HL-60 (cell line): ENCODE measurements around the gene OR51Q1.

ENCODE experiments used
- DNase-seq, 2 experiments: peaks; one replicate each; pipeline ENCODE4 v3.0.0-alpha.2; 2010 to 2020; ENCODE audit warnings: low read depth in 1 of 2, low spot score in 1 of 2
- H3K27ac ChIP-seq: fragments of 250-450 bp; sonication (Bioruptor Pico); replicated peaks from 2 replicates; pipeline ENCODE4 v1.5.1; 2020; ENCODE audit warnings: mild to moderate bottlenecking, moderate library complexity
- H3K27me3 ChIP-seq: fragments of 250-450 bp; sonication (Bioruptor Pico); 2 replicates; pipeline ENCODE4 v1.5.1; 2021; ENCODE audit warnings: mild to moderate bottlenecking, moderate library complexity; ENCODE audit not compliant: insufficient read depth, poor library complexity, severe bottlenecking
- H3K4me3 ChIP-seq: replicated peaks from 2 replicates; pipeline ENCODE4 v1.5.1; 2011; ENCODE audit warnings: mild to moderate bottlenecking, control low read depth, low read length; ENCODE audit not compliant: insufficient read depth
- CTCF ChIP-seq: IDR thresholded peaks from one replicate; pipeline ENCODE4 v1.5.1; 2011; ENCODE audit warnings: low read length, control low read depth, inconsistent platforms; ENCODE audit not compliant: insufficient read depth
- GABPA ChIP-seq: IDR thresholded peaks from 2 replicates; pipeline ENCODE4 v1.6.1; 2012; ENCODE audit warnings: low read depth
- POLR2AphosphoS5 ChIP-seq: IDR thresholded peaks from 2 replicates; pipeline ENCODE4 v1.6.1; 2012; ENCODE audit warnings: low read depth
- REST ChIP-seq: IDR thresholded peaks from 2 replicates; pipeline ENCODE4 v1.6.1; 2012; ENCODE audit warnings: low read depth; ENCODE audit not compliant: insufficient replicate concordance
- SPI1 ChIP-seq: IDR thresholded peaks from 2 replicates; pipeline ENCODE4 v1.6.1; 2012; ENCODE audit warnings: low read depth, mild to moderate bottlenecking, borderline replicate concordance

Gene OR51Q1

GRCh38 chr11:5390210-5390609, 31.7 kb upstream of the OR51Q1 start:
- H3K27ac ChIP-seq, result no peak overlapping the region

GRCh38 chr11:5394091-5394490, 27.8 kb upstream of the OR51Q1 start:
- no peak for DNase-seq
- no peak overlapping the region for H3K27ac ChIP-seq
- no peaks in the 10 kb centered on the region for H3K27me3 ChIP-seq
- H3K4me3 ChIP-seq, result no peak overlapping the region
- TF ChIP-seq REST (no peak), SPI1 (no peak), POLR2AphosphoS5 (no peak), CTCF (no peak), GABPA (no peak)

More at GRCh38 chr11:5390210-5390609, 31.7 kb upstream of the OR51Q1 start:
- DNase-seq, result no peak
- Histone ChIP-seq H3K27me3 (no peaks in the 10 kb centered on the region), H3K4me3 (no peak overlapping the region)
- TF ChIP-seq CTCF (no peak), POLR2AphosphoS5 (no peak), GABPA (no peak), SPI1 (no peak), REST (no peak)

GRCh38 chr11:5398936-5399335, 23.0 kb upstream of the OR51Q1 start:
- no peak for DNase-seq
- H3K27ac ChIP-seq, result no peak overlapping the region
- H3K4me3 ChIP-seq, result no peak overlapping the region
- no peak for TF ChIP-seq CTCF
- no peak for TF ChIP-seq REST
- TF ChIP-seq GABPA, result no peak
- no peaks in the 10 kb centered on the region for H3K27me3 ChIP-seq
